ENCODE measurements around the gene EXOC7. TPM values are rescaled to one million over a fixed set of nuclear protein-coding genes. Genes with fewer than 3 reads are reported as not detected.
A peak's percentile ranks its signal among the peaks of the same experiment; 100 is the strongest.

The EXOC7 gene
- total and polyA plus RNA-seq, 3 experiments from 2014 or later: 69.3 to 109 (median 105) TPM

DNA sequence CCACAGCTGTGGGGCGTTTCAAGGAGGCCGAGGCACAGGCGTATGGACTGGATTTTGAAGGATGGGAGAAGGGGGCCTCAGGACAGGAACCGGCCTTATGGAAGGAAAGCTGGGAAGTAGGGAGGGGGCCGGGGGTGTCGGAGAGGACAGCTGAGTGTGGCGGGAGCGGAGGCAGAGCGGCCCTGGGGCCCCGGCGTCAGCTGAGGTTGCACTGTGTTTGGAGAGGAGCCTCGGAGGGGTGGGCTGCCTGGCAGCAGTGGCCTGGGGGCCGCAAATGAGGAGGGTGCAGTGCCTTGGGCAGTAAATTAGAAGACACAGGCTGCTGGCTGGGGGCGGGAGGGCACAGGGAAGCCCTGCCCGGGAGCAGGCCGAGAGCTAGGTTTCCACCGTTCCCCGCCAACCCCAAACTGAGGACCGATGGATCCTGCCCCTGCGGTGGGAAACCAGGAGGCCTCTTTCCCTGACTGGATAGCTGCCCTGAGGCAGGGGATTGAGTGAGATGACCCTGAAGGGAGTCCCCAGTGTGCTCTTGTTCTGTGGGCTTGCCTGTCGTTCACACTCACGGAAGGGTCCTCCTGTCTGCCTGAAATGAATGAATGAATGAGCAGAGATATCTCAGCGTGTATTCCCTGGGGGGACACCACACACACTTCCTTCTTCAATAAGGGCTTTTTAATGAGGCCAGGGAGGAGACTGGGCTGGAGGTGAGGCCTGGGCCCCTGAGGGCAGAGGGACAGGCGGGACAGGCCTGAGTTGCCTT is 19.0 kb upstream of the EXOC7 start:
- Mint-ChIP-seq H3K9me3 (no peaks in the 10 kb centered on the region), H3K36me3 (no peaks in the 10 kb centered on the region), H3K4me1 (peaks cover 3 to 19% (median 5%) of the 10 kb centered on the region in 3 donors), H3K27me3 (no peaks in the 10 kb centered on the region), H3K27ac (peak overlapping the region in 5 of 8 donors; percentile 29 to 90 (median 50)), H3K4me3 (peak overlapping the region in 3 of 7 donors; percentile 44 to 82 (median 46))
- H3K27ac ChIP-seq (ENCODE audit: low read depth, low read length): no peak overlapping the region
- no peak for DNase-seq
- ChIA-PET CTCF (interaction anchor here (0.7 to 16.0 kb wide), 9 partner anchors 10 to 157 kb away, joined by 3 to 227 read pairs (median 8); no protein-coding TSS in a partner anchor), POLR2A (interaction anchor here (0.5 to 1.6 kb wide), 4 partner anchors 18 to 709 kb away, joined by 4 to 9 read pairs (median 6); partner anchors contain the start of gene FOXJ1)
- H3K4me1 ChIP-seq (ENCODE audit: insufficient read depth, low read length): peaks cover 8% of the 10 kb centered on the region
- H3K9me3 ChIP-seq (ENCODE audit: low read length): no peaks in the 10 kb centered on the region
- H3K36me3 ChIP-seq (ENCODE audit: insufficient read depth, low read length): no peaks in the 10 kb centered on the region
- H3K27me3 ChIP-seq (ENCODE audit: insufficient read depth, low read length, poor library complexity, severe bottlenecking): no peaks in the 10 kb centered on the region
- H3K4me3 ChIP-seq (ENCODE audit: low read length): no peak overlapping the region

DNA sequence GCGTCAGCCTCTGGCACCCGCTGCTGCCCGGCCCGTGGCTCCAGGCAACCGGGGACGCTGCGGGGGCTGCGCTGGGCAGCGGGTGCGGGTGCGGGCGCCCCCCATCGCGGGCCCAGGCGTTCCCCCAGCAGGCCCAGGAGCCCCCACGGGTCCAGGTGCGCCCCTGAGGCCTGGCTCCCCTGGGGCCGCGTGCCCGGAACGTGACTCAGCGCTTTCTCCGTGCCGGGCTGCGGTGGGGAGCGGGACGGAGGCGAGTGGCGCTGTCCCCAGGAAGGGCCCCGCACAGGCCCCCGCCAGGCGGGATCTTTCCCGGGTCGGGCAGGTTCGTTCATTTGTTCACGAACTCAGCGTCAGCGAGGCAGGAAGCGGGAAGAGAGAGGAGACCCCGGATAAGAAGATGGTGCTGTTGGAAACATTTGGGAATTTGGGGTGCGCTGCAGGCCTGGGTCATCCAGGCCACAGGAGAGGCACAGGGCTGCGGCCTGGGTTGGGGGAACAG is 18.4 kb upstream of the EXOC7 start:
- Histone ChIP-seq H3K27ac (ENCODE audit: low read depth, low read length) (no peak overlapping the region), H3K36me3 (ENCODE audit: insufficient read depth, low read length) (no peaks in the 10 kb centered on the region), H3K9me3 (ENCODE audit: low read length) (no peaks in the 10 kb centered on the region), H3K4me3 (ENCODE audit: low read length) (peak overlapping the region; percentile 45), H3K27me3 (ENCODE audit: insufficient read depth, low read length, poor library complexity, severe bottlenecking) (no peaks in the 10 kb centered on the region), H3K4me1 (ENCODE audit: insufficient read depth, low read length) (peaks cover 6% of the 10 kb centered on the region)
- ChIA-PET CTCF (interaction anchor here (0.6 to 16.0 kb wide), 33 partner anchors 8 to 286 kb away, joined by 3 to 227 read pairs (median 4); no protein-coding TSS in a partner anchor), POLR2A (interaction anchor here (0.5 to 1.6 kb wide), 8 partner anchors 19 to 158 kb away, joined by 3 to 11 read pairs (median 5); partner anchors contain the start of gene FOXJ1)
- H3K36me3 Mint-ChIP-seq: no peaks in the 10 kb centered on the region
- peak in 1 of 5 donors; percentile 26 for DNase-seq
- H3K27ac Mint-ChIP-seq: peak overlapping the region in 1 of 8 donors; percentile 61
- no peaks in the 10 kb centered on the region for H3K27me3 Mint-ChIP-seq
- H3K4me1 Mint-ChIP-seq: peaks cover 3 to 15% (median 5%) of the 10 kb centered on the region in 3 donors
- H3K9me3 Mint-ChIP-seq: no peaks in the 10 kb centered on the region
- H3K4me3 Mint-ChIP-seq: peak overlapping the region in 3 of 7 donors; percentile 44 to 82 (median 46)

DNA sequence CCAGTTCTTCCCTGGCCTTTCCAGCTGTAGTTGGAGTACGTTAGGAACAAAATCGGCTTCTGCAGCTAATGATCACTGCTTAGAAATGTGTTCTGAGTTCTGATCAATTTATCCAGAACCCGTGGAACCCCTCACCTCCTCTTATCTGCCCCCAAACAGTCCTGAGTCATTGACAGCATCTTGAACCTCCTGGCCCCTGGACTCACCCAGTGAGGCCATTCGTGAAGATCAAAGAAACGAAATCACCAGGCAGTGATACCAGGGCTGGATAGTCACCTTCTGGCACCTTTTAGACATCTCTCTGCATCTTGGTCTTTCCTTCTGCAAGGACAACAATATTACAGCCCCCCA is 17.0 kb upstream of the EXOC7 start:
- Mint-ChIP-seq H3K4me3 (peak overlapping the region in 2 of 7 donors; percentile 30 to 49), H3K27me3 (no peaks in the 10 kb centered on the region), H3K27ac (peak overlapping the region in 1 of 8 donors; percentile 6), H3K4me1 (peaks cover 3 to 10% (median 5%) of the 10 kb centered on the region in 3 donors), H3K9me3 (no peaks in the 10 kb centered on the region), H3K36me3 (no peaks in the 10 kb centered on the region)
- ChIA-PET POLR2A (interaction anchor here (1.3 kb wide), 1 partner anchor 159 kb away, joined by 9 read pairs; no protein-coding TSS in a partner anchor), CTCF (interaction anchor here (0.8 to 16.0 kb wide), 30 partner anchors 9 to 288 kb away, joined by 3 to 227 read pairs (median 4); no protein-coding TSS in a partner anchor)
- no peak for DNase-seq
- no peaks in the 10 kb centered on the region for H3K36me3 ChIP-seq (ENCODE audit: insufficient read depth, low read length)
- H3K9me3 ChIP-seq (ENCODE audit: low read length): no peaks in the 10 kb centered on the region
- H3K4me1 ChIP-seq (ENCODE audit: insufficient read depth, low read length): no peaks in the 10 kb centered on the region
- H3K27me3 ChIP-seq (ENCODE audit: insufficient read depth, low read length, poor library complexity, severe bottlenecking): no peaks in the 10 kb centered on the region
- H3K4me3 ChIP-seq (ENCODE audit: low read length): no peak overlapping the region
- H3K27ac ChIP-seq (ENCODE audit: low read depth, low read length): no peak overlapping the region

DNA sequence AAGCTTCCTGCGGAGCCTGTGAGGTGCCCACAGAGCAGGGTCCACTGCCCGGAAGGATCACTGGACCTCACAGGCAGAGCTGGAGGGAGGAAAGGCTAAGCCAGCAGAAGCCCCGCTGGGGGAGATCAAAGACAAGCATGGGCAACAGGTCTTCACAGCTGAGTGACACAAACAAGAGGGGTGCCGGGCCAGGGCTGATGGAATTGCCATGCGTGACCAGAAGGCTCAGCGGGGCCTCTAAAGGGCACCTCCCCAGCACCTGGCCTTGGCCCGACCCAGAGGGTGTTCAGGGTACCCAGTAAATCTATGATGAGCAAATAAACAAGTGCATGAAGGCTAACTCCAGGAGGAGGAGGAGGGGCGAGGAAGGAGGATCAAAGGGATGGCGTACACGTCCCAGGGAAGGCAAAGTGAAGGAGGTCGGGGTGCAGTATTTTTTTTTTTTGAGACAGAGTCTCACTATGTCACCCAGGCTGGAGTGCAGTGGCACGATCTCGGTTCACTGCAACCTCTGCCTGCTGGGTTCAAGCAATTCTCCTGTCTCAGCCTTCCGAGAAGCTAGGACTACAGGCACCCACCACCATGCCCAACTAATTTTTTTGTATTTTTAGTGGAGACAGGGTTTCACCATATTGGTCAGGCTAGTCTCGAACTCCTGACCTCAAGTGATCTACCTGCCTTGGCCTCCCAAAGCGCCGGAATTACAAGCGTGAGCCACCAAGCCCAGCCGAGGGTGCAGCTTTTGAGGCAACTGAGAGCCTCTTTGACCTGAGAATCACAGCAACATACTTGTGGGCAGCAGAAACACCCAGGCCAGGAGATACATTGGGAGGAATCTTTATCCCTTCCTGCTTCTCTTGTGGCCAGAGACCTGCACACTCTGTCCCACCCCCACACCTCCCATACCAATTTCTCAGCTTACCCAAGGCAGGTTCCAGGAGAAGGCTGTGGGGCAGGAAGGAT is 16.1 kb upstream of the EXOC7 start:
- Histone ChIP-seq H3K4me1 (ENCODE audit: insufficient read depth, low read length) (no peaks in the 10 kb centered on the region), H3K27ac (ENCODE audit: low read depth, low read length) (no peak overlapping the region), H3K36me3 (ENCODE audit: insufficient read depth, low read length) (no peaks in the 10 kb centered on the region), H3K9me3 (ENCODE audit: low read length) (no peaks in the 10 kb centered on the region), H3K4me3 (ENCODE audit: low read length) (no peak overlapping the region), H3K27me3 (ENCODE audit: insufficient read depth, low read length, poor library complexity, severe bottlenecking) (no peaks in the 10 kb centered on the region)
- Mint-ChIP-seq H3K27ac (no peak overlapping the region), H3K4me1 (peaks cover 3 to 10% (median 5%) of the 10 kb centered on the region in 3 donors), H3K27me3 (no peaks in the 10 kb centered on the region), H3K36me3 (no peaks in the 10 kb centered on the region), H3K9me3 (no peaks in the 10 kb centered on the region), H3K4me3 (no peak overlapping the region)
- DNase-seq: no peak
- ChIA-PET CTCF (interaction anchor here (0.8 to 16.0 kb wide), 13 partner anchors 10 to 265 kb away, joined by 3 to 227 read pairs (median 4); no protein-coding TSS in a partner anchor), POLR2A (interaction anchor here (0.6 kb wide), 1 partner anchor 17 kb away, joined by 4 read pairs; no protein-coding TSS in a partner anchor)

DNA sequence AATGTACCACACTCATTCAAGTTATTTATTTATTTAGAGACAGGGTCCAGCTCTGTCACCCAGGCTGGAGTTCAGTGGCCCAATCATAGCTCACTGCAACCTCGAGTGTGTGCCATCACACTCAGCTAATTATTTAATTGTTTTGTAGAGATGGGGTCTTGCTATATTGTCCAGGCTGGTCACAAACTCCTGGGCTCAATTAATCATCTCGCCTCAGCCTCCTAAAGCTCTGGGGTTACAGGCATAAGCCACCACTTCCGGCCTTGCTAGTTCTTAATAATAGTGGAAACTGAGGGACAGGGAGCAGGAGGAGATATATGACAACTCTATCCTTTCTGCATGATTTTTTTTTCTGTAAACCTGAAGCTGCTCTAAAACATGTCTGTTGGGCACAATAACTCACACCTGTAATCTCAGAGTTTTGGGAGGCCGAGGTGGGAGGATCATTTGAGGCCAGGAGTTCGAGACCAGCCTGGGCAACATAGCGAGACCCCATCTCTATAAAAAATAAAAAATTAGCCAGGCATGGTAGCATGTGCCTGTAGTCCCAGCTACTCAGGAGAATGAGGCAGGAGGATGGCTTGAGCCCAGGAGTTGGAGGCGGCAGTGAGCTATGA is 11.7 kb upstream of the EXOC7 start:
- no peak overlapping the region for H3K4me3 Mint-ChIP-seq
- peaks cover 0 to 2% (median 0%) of the 10 kb centered on the region in 3 donors for H3K36me3 Mint-ChIP-seq
- no peak for DNase-seq
- Histone ChIP-seq H3K36me3 (ENCODE audit: insufficient read depth, low read length) (no peaks in the 10 kb centered on the region), H3K27ac (ENCODE audit: low read depth, low read length) (no peak overlapping the region), H3K4me3 (ENCODE audit: low read length) (no peak overlapping the region), H3K4me1 (ENCODE audit: insufficient read depth, low read length) (no peaks in the 10 kb centered on the region), H3K9me3 (ENCODE audit: low read length) (no peaks in the 10 kb centered on the region), H3K27me3 (ENCODE audit: insufficient read depth, low read length, poor library complexity, severe bottlenecking) (no peaks in the 10 kb centered on the region)
- ChIA-PET CTCF (interaction anchor here (1.3 to 16.0 kb wide), 5 partner anchors 9 to 186 kb away, joined by 3 to 227 read pairs (median 4); partner anchors contain the start of gene EXOC7), POLR2A (no interaction called here)
- H3K27ac Mint-ChIP-seq: no peak overlapping the region
- no peaks in the 10 kb centered on the region for H3K27me3 Mint-ChIP-seq
- no peaks in the 10 kb centered on the region for H3K4me1 Mint-ChIP-seq
- H3K9me3 Mint-ChIP-seq: no peaks in the 10 kb centered on the region

DNA sequence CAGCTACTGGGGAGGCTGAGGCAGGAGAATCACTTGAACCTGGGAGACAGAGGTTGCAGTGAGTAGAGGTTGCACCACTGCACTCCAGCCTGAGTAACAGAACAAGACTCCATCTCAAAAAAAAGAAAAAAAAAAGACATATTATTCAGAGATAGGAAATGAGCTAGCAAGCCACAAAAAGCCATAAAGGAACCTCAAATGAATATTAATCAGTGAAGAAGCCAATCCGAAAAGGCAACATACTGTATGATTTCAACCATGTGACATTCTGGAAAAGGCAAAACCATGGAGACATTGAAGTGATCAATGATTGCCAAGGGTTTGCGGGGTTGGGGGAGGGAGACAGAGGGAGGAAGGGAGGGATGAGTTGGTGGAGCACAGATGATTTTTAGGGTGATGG is 8.4 kb upstream of the EXOC7 start:
- no peaks in the 10 kb centered on the region for H3K36me3 ChIP-seq (ENCODE audit: insufficient read depth, low read length)
- Mint-ChIP-seq H3K36me3 (peaks cover 0 to 2% (median 0%) of the 10 kb centered on the region in 3 donors), H3K9me3 (no peaks in the 10 kb centered on the region), H3K4me3 (no peak overlapping the region), H3K4me1 (no peaks in the 10 kb centered on the region), H3K27ac (no peak overlapping the region), H3K27me3 (no peaks in the 10 kb centered on the region)
- H3K4me3 ChIP-seq (ENCODE audit: low read length): no peak overlapping the region
- H3K27me3 ChIP-seq (ENCODE audit: insufficient read depth, low read length, poor library complexity, severe bottlenecking): no peaks in the 10 kb centered on the region
- DNase-seq: no peak
- no peaks in the 10 kb centered on the region for H3K9me3 ChIP-seq (ENCODE audit: low read length)
- H3K27ac ChIP-seq (ENCODE audit: low read depth, low read length): no peak overlapping the region
- ChIA-PET CTCF (interaction anchor here (0.7 to 1.2 kb wide), 3 partner anchors 70 to 168 kb away, joined by 3 to 5 read pairs (median 3); no protein-coding TSS in a partner anchor), POLR2A (no interaction called here)
- H3K4me1 ChIP-seq (ENCODE audit: insufficient read depth, low read length): no peaks in the 10 kb centered on the region

DNA sequence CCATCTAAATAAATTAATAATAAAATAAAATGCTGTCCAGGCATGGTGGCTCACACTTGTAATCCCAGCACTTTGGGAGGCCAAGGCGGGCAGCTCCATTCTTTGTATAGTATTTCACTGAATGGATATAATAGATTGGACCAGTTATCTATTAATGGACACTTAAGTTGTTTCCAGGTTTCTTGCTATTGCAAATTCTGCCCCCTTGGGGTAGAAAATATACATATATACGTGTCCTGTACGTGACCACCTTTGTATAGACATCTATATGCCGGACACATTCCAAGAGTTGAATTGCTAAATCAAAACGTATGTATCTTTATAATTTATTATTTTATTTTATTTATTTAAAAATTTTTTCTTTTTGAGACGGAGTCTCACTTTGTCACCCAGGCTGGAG is 3.9 kb upstream of the EXOC7 start:
- H3K4me1 ChIP-seq (ENCODE audit: insufficient read depth, low read length): peaks cover 12% of the 10 kb centered on the region
- H3K27me3 ChIP-seq (ENCODE audit: insufficient read depth, low read length, poor library complexity, severe bottlenecking): no peaks in the 10 kb centered on the region
- Mint-ChIP-seq H3K9me3 (no peaks in the 10 kb centered on the region), H3K27ac (no peak overlapping the region), H3K4me3 (no peak overlapping the region), H3K36me3 (peaks cover 0 to 14% (median 0%) of the 10 kb centered on the region in 3 donors), H3K27me3 (peaks cover 0 to 2% of the 10 kb centered on the region in 2 donors), H3K4me1 (peaks cover 12 to 22% (median 12%) of the 10 kb centered on the region in 3 donors)
- CTCF ChIA-PET: interaction anchor here (0.7 to 6.6 kb wide), 8 partner anchors 11 to 99 kb away, joined by 3 to 30 read pairs (median 3); no protein-coding TSS in a partner anchor
- no peak for DNase-seq
- no peak overlapping the region for H3K27ac ChIP-seq (ENCODE audit: low read depth, low read length)
- POLR2A ChIA-PET: no interaction called here
- H3K4me3 ChIP-seq (ENCODE audit: low read length): no peak overlapping the region
- no peaks in the 10 kb centered on the region for H3K36me3 ChIP-seq (ENCODE audit: insufficient read depth, low read length)
- no peaks in the 10 kb centered on the region for H3K9me3 ChIP-seq (ENCODE audit: low read length)

Data from CD8-positive, alpha-beta memory T cell (primary cell).